HG03025 (cell line): Measurements from ENCODE around the gene MR1.
A peak's percentile ranks its signal among the peaks of the same experiment; 100 is the strongest.
"Not testable (repeated sequence)": the region's sequence is repeated elsewhere in the genome, so short reads cannot be mapped to it uniquely, and the experiment has no call there.

Experiments
- ATAC-seq: cut with Tn5 transposase; IDR thresholded peaks from one replicate; pipeline ENCODE4 v1.9.1; 2021; ENCODE audit warnings: mild to moderate bottlenecking, moderate library complexity; ENCODE audit not compliant: unreplicated experiment, low FRiP score

The MR1 gene

GRCh38 chr1:181028196-181028595, 5.6 kb upstream of the MR1 start:
- ATAC-seq: no peak

GRCh38 chr1:181028615-181029014, 5.2 kb upstream of the MR1 start:
- no peak for ATAC-seq

DNA sequence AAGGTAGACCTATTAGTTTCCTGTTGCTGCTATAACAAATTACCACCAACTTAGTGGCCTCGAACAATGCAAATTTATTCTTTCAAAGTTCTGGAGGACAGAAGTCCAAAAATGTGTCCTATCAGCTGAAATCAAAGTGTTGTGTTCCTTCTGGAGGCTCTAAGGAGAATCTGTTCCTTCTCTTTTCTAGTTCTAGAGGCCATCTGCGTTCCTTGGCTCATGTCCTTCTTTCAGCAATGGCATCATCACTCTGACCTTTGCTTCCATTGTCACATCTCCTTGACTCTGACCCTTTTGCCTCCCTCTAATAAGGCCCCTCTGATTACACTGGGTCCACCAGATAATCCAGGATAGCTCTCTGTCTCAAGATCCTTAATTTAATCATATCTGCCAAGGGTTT, 1.2 kb upstream of the MR1 start:
- ATAC-seq: no peak

- ATAC-seq: peak; percentile 15
Measured at GRCh38 chr1:181033128-181033798, 520 bp upstream of the MR1 start.

- ATAC-seq: not testable (repeated sequence)
Measured at GRCh38 chr1:181035210-181035609, 1.4 kb downstream of the MR1 start.

DNA sequence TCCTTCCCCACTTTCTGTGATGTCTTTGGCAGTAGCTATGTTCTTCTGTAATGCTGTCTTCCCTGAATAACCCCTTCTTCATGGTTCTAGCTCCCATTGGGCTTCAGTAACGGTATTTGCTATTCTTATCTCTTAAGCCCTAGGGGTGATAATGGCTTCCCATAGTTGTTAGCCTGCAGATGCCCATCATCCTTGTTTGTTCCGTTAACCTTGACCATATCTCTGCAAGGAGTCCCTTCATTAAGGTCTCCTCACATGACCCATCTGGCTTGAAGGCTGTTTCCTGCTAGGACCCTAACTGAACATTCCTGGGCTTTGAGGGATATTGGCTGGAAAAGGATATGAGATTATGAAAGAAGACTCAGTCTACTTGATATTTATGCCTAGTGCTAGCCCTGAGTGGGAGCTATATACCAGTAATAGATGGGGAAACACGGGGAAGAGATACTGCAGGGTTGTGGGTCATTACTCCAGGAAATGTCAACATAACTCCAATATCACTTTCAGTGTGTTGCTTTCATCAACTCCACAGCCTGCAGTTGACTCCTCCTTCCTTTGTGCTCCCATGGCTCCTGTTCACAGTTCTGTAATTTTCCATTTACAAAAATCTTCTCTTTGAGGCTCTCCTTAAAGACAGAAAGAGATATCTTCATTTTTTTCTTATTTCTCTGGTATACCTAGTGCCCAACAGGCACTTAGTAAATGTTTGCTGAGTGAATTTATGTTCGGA, 2.5 kb downstream of the MR1 start:
- ATAC-seq: no peak

DNA sequence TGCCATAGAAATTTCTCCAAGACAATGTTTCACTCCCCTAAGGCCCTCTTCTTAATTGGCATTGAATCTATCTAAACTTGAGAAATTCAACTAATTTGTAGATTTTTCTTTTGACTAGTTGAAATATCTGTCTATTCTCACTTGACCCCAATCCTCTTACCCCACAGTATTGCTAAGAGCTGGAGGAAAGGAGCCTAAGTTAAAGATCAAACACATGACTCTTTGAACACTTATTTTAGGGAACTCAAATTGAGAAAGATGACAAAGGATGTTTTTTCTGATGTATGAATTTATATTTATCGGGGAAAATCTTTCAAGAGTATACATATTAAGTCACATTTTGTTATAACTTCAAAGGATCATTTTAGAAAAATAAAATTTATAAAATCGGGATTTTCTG, 3.6 kb downstream of the MR1 start:
- ATAC-seq: no peak

- peak; percentile 34 for ATAC-seq
Measured at GRCh38 chr1:181038399-181038873, 4.7 kb downstream of the MR1 start.

- ATAC-seq: no peak
Measured at GRCh38 chr1:181040284-181040865, 6.6 kb downstream of the MR1 start.

DNA sequence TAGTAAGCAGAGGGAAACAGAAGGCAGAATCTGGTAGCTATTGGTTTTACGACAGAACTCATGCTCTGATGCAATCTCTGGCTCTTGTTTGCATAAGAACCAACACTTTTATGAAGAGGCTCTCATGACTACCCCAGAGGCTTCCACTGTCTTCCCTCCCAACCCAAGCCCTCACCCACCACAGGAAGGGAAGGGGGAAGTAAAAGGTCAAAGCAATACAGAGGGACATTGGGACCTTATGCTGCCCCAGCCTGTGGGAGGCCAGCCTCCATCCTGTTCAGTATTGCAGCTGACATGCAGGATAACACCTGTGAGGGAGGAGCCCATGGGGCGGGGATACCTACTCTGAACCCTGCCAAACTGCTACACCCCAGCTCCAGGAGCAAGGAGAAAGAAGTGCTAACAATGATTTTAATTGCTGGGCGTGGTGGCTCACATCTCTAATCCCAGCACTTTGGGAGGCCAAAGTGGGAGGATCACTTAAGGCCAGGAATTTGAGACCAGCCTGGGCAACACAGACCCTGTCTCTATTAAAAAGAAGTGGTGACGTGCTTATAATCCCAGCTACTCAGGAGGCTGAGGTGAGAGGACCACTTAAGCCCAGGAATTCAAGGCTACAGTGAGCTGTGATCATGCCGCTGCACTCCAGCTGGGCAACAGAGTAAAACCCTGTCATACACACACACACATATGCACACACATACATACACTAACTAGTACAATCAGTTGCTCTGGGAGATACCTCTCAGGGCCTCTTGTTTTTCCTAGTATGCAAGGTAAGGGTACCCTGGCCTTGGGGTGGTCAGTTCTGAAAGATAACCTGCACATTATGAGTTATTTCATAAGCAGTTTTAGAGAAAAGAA, 9.5 kb downstream of the MR1 start:
- no peak for ATAC-seq

DNA sequence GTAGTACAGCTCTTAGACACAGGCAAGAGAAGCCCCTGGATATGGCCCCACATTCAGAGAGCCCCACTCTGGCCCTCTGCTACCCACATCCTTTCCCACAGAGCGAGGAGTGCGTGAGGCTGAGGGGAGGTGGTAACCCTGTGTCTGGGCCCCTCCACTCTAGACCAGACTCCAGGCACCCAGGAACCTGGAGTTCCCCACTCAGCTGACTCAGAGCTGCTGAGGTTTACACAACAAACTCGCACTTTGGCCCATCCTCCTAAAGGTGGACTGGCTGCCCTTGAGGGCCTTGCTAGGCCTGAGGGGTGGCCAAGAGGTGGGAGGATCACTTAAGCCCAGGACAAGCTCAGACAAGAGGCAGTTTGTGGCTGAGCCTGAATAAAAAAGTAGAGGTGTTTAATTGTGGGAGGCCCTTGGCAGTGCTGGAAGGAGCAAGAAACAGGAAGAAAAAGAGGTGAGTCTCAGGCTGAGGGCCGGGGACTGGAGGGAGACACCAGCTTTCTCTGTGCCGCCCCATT, 10.7 kb downstream of the MR1 start:
- ATAC-seq: no peak

- not testable (repeated sequence) for ATAC-seq
Measured at GRCh38 chr1:181045946-181046345, 12.2 kb downstream of the MR1 start.

GRCh38 chr1:181049378-181049777, 15.6 kb downstream of the MR1 start:
- ATAC-seq: no peak

GRCh38 chr1:181050922-181051321, 17.1 kb downstream of the MR1 start:
- ATAC-seq: no peak

DNA sequence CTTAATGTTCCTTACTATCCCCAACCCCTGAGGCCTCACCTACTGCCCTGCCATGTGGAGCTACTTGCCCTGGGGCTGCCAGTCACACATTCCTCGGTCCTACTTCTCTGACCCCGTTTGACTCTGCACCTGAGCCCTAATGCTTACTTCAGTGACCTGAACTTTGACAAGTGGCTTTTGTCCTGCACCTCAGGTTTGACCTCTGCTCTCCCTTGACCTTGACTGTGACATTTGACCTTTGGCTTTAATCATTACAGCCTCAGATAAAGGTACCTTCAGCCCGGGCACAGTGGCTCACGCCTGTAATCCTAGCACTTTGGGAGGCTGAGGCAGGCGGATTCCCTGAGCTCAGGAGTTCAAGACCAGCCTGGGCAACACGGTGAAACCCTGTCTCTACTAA, 22.8 kb downstream of the MR1 start:
- ATAC-seq: no peak

DNA sequence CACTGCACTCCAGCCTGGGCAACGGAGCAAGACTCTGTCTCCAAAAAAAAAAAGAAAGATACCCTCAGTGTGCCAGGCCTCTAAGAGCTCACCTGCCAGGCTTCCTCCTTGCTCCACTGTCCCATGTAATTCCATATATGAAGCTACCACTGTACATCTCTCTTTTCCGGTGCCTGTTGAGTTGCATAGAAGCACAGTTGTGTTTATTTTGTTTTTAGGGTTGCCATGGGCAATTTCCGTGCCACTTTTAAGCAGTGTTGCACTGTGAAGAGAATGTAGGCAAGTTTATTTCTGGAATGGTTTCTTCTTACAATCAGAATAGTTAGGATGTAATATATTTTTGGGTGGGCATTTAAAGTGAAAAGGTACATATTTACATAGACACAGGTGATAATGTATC, 23.3 kb downstream of the MR1 start:
- no peak for ATAC-seq

DNA sequence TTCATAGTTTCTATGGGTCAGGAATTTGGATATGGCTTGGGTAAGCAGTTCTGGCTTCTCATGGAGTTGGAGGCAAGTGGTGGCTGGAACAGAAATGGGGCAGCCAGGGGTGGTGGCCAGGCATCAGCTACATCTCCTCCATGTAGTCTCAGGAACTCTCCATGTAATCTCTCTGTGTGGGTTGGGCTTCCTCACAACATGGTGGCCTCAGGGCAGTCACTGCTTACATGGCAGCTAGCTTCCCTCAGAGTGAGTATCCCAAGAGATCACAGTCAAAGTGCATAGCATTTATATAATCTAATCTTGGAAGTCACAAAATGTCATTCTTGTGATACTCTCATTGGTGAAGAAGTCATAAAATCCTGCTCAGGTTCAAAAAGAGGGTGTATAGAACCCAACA, 25.7 kb downstream of the MR1 start:
- no peak for ATAC-seq

DNA sequence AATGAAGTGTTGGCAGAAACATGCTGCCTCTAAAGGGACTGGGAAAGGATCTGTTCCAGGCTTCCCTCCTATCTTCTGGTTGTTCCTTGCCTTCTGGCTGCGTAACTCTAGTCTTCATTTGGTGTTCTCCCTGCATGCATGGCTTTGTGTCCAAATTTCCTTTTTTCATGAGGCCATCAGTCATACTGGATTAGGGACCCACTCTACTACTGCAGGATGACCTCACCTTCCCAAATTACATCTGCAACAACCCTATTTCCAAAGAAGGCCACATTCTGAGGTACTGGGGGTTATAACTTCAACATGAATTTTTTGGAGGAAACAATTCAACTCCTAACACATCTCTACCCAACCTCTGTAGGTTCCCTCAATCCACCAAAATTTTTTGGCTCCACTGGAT, 26.3 kb downstream of the MR1 start:
- no peak for ATAC-seq

- not testable (repeated sequence) for ATAC-seq
Measured at GRCh38 chr1:181060947-181061346, 27.2 kb downstream of the MR1 start.

DNA sequence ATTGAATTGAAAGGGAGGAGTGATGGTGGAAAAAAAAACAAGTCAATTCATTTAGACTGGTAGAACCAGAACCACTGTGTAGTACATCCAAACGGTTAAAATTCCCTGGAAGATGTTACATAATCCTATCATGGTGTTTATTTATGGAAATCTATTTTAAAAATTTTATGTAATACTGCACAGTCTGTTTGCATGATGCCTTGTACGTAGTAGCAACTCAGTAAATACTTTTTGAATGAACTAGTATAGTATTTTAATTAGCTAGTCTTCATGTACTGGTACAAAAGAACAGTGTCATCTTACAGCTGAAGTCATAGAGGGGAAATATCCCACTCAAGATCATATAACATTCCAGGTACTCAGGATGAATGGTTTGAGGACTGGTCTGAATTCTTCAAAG, 27.7 kb downstream of the MR1 start:
- ATAC-seq: no peak
